Astrocyte of the cerebellum (primary cell): ENCODE measurements around the gene GDF15.

Experiments
- DNase-seq: peaks from one replicate; pipeline ENCODE4 v3.0.0-alpha.2; 2011; ENCODE audit warnings: low read depth
- H3K4me3 ChIP-seq: 2 replicates; pipeline ENCODE4 v1.5.1; 2011; ENCODE audit warnings: mild to moderate bottlenecking, low read depth, low read length, moderate library complexity
- CTCF ChIP-seq: IDR thresholded peaks from 2 replicates; pipeline ENCODE4 v1.5.1; 2012; ENCODE audit warnings: low read length, low read depth, moderate library complexity, mild to moderate bottlenecking; ENCODE audit errors: missing control alignments
- in situ Hi-C: cut with HindIII; loops from 2 replicates; pipeline ENCODE4 v1.10.0; 2017; ENCODE audit warnings: low sequenced_read_pairs

The GDF15 gene

DNA sequence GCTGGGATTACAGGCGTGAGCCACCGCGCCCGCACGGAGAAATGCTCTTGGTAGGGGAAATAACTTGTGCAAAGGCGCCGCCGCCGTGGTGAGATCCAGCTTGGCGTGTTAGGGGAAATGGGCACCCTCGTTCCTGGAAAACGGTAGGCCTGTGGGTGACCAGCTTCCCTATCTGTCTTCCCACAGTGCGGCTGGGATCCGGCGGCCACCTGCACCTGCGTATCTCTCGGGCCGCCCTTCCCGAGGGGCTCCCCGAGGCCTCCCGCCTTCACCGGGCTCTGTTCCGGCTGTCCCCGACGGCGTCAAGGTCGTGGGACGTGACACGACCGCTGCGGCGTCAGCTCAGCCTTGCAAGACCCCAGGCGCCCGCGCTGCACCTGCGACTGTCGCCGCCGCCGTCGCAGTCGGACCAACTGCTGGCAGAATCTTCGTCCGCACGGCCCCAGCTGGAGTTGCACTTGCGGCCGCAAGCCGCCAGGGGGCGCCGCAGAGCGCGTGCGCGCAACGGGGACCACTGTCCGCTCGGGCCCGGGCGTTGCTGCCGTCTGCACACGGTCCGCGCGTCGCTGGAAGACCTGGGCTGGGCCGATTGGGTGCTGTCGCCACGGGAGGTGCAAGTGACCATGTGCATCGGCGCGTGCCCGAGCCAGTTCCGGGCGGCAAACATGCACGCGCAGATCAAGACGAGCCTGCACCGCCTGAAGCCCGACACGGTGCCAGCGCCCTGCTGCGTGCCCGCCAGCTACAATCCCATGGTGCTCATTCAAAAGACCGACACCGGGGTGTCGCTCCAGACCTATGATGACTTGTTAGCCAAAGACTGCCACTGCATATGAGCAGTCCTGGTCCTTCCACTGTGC lies 2.4 kb downstream of the GDF15 start:
- in situ Hi-C loops: no loop called here
- no peak for DNase-seq
- peak overlapping the region; percentile 46 for H3K4me3 ChIP-seq
- TF ChIP-seq CTCF: peak; percentile 93

- no peak for TF ChIP-seq CTCF
- in situ Hi-C loops: no loop called here
- no peak for DNase-seq
- peak overlapping the region; percentile 46 for H3K4me3 ChIP-seq
Measured at GRCh38 chr19:18388960-18389725, 3.2 kb downstream of the GDF15 start.

GRCh38 chr19:18389726-18390064 lies 3.7 kb downstream of the GDF15 start:
- no peak for TF ChIP-seq CTCF
- DNase-seq: no peak
- in situ Hi-C loops: no loop called here
- no peak overlapping the region for H3K4me3 ChIP-seq

GRCh38 chr19:18390065-18390907 lies 4.3 kb downstream of the GDF15 start:
- in situ Hi-C loops: no loop called here
- no peak for TF ChIP-seq CTCF
- no peak overlapping the region for H3K4me3 ChIP-seq
- DNase-seq: no peak

DNA sequence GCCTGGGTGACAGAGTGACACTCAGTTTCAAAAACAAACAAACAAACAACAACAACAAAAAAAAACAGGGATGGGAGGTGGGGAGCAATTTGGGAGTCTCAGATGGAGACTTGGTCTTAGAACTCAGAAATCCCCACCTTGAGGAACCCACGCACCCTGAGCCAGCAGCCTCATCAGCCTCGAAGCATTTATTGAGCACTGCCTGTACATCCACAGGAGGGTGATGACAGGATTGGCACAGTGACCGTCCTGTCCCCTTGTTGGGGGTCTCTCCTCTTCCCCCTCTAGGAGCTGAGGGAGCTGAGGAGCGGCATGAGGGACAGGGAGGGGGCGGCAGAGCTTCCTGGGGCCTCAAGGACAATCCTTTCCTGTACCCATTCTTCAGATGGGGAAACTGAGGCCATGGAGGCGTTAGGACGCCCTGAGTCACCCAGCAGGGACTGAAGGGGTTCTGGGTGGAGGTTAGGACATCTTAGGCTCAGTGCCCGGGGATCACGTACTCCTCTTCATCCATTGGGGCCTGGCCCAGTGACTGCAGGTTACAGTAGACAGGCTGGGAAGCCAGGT lies 5.6 kb downstream of the GDF15 start:
- in situ Hi-C loops: no loop called here
- DNase-seq: no peak
- no peak for TF ChIP-seq CTCF
- no peak overlapping the region for H3K4me3 ChIP-seq

DNA sequence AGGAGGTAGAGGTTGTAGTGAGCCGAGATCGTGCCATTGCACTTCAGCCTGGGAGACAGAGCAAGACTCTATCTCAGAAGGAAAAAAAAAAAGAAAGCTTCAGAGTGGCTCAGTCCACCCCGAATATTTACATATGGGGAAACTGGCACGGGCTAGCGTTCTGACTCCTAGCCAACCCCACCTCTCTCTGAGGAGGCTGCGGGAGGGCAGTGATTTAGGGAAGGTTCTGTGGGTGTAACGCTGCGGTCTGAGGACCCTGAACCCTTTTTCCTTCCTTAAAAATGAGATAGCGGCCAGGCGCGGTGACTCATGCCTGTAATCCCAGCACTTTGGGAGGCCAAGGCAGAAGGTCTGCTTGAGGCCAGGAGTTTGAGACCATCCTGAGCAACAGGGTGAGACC lies 6.5 kb downstream of the GDF15 start:
- no peak for DNase-seq
- TF ChIP-seq CTCF: no peak
- no peak overlapping the region for H3K4me3 ChIP-seq
- in situ Hi-C loops: no loop called here
